K562 (cell line): ENCODE data around the gene SNAI1. TPM values are rescaled to one million over a fixed set of nuclear protein-coding genes. Genes with fewer than 3 reads are reported as not detected.
A peak's percentile ranks its signal among the peaks of the same experiment; 100 is the strongest.

Experiments used
- BDP1 ChIP-seq: IDR thresholded peaks from 3 replicates; pipeline ENCODE4 v1.6.1; 2011; ENCODE audit not compliant: insufficient read length, insufficient read depth
- CHCHD3 ChIP-seq: fragments of 250-450 bp; sonication (Bioruptor Pico); IDR thresholded peaks from 2 replicates; pipeline ENCODE4 v2.1.2; 2022; ENCODE audit warnings: mild to moderate bottlenecking
- EWSR1 ChIP-seq: fragments of 450-650 bp; IDR thresholded peaks from 2 replicates; pipeline ENCODE4 v1.6.1; 2018; ENCODE audit warnings: borderline replicate concordance, mild to moderate bottlenecking, low read depth, moderate library complexity; ENCODE audit not compliant: partially characterized antibody
- MEIS2 ChIP-seq: fragments of 450-650 bp; IDR thresholded peaks from 2 replicates; pipeline ENCODE4 v1.6.1; 2014; ENCODE audit warnings: mild to moderate bottlenecking; ENCODE audit not compliant: partially characterized antibody
- NFATC3 ChIP-seq: fragments of 450-650 bp; IDR thresholded peaks from 2 replicates; pipeline ENCODE4 v1.6.1; 2017; ENCODE audit warnings: mild to moderate bottlenecking
- POLR2AphosphoS2 ChIP-seq: IDR thresholded peaks from 2 replicates; pipeline ENCODE4 v1.6.1; 2012; ENCODE audit warnings: low read length, improper control_type of control experiment
- U2AF1 ChIP-seq: fragments of 200-400 bp; formaldehyde crosslinking; optimal IDR thresholded peaks from 2 replicates; pipeline ENCODE3; 2017; ENCODE audit warnings: mild to moderate bottlenecking, low read depth, low read length, moderate library complexity
- ZNF12 ChIP-seq: sonication (generic); formaldehyde crosslinking; IDR thresholded peaks from 2 replicates; pipeline ENCODE4 v1.4.0; 2020; ENCODE audit warnings: mild to moderate bottlenecking, missing genetic modification reagents
- ZNF778 ChIP-seq: fragments of 450-650 bp; formaldehyde crosslinking; IDR thresholded peaks from 2 replicates; pipeline ENCODE4 v1.4.0; 2020; ENCODE audit warnings: mild to moderate bottlenecking, moderate library complexity
- polyA plus RNA-seq, 8 experiments: library from polyadenylated mRNA; depleted of rRNA in 4 of 8; stranded (reverse) in 5 of 8; unstranded in 3 of 8; fragments of >200 nt; fragmentation: Nextera tagmentation in 2 of 8; fragmentation: Illumina TruSeq in 1 of 8; extraction: Ambion mirVana in 2 of 8; extraction: Trizol in 1 of 8; gene quantifications; 2 replicates each; pipeline versions ENCODE4 v1.2.1 to v1.2.3, GENCODE V29; 2011 to 2014; ENCODE audit warnings: inconsistent platforms in 1 of 8, missing spikeins in 1 of 8
- total RNA-seq, 7 experiments: library from RNA; depleted of rRNA in 6 of 7; stranded (reverse); fragments of >200 nt in 6 of 7; fragmentation: Illumina TruSeq in 2 of 7; extraction: Trizol in 2 of 7; gene quantifications; 2 replicates each; pipeline versions ENCODE4 v1.2.1 to v1.2.3, GENCODE V29; 2011 to 2021; ENCODE audit warnings: low replicate concordance in 1 of 7
- TF ChIP-seq, protein P1 (sequence below), 2 experiments: IDR thresholded peaks; 2 replicates each; pipeline ENCODE4 v1.6.1; 2011; ENCODE audit warnings: borderline replicate concordance in 1 of 2, control low read depth in 1 of 2, low read depth in 1 of 2, low read length in 1 of 2, mild to moderate bottlenecking in 1 of 2, mixed read lengths in 1 of 2, moderate library complexity in 1 of 2; ENCODE audit not compliant: insufficient read depth in 1 of 2, insufficient read length in 1 of 2, poor library complexity in 1 of 2, severe bottlenecking in 1 of 2; ENCODE audit errors: extremely low read depth in 1 of 2
- TF ChIP-seq, protein P2 (sequence below): fragments of 250-450 bp; sonication (Bioruptor Pico); IDR thresholded peaks from 2 replicates; pipeline ENCODE4 v1.4.0; 2020
- TF ChIP-seq, protein P3 (sequence below): fragments of 450-650 bp; IDR thresholded peaks from 2 replicates; pipeline ENCODE4 v1.6.1; 2017; ENCODE audit warnings: antibody characterized with exemption
- TF ChIP-seq, protein P4 (sequence below): fragments of 450-650 bp; IDR thresholded peaks from 2 replicates; pipeline ENCODE4 v1.6.1; 2016; ENCODE audit warnings: antibody characterized with exemption
- TF ChIP-seq, protein P5 (sequence below): fragments of 450-650 bp; IDR thresholded peaks from 2 replicates; pipeline ENCODE4 v1.6.1; 2016; ENCODE audit warnings: borderline replicate concordance

SNAI1 gene
- total and polyA plus RNA-seq, 9 of the 15 experiments (the other 6 are each of a cell fraction or from before 2014, with no cell fraction given) = 0.32 to 11.6 (median 2.0) TPM

DNA sequence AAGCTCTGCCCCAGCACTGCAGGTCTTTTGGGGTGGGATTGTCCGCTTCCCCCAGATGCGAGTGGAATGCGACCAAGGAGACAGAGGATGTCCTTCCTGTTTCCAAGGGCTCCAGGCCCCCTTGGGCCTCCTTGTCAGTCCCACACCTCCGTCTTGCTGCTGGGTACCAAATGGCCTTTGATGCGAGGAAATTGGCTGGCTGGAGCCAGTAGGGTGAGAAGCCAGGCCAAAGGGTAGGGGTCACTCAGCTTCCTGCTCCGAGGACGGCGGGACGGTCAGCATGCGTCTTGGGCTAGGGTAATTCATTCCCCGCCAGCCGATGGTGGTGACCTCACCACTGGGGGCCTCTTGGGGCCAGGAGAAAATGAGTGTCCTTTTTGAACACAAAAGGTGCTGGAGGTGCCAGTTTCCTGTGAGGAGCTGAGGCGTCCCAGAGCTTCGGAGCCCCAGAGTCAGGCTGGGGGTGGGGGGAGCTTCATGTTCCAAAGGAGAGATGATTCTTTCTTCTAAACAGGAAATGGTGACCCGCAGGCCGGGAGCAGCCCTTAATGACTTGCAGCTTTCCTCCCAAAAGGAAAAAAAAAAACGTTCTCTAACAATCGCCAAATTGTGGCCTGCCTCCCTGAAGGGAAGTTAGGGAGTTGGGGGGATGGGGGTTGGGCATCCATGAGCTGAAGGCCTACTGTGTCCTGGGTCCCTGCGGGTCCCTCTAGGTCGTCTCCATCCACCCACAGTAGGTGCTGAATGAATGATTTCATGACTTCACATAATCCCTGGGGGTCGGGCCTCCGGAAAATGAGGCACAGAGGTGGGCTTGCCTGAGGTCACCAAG, 6.7 kb downstream of the SNAI1 start (continued):
- TF ChIP-seq, protein P1, sequence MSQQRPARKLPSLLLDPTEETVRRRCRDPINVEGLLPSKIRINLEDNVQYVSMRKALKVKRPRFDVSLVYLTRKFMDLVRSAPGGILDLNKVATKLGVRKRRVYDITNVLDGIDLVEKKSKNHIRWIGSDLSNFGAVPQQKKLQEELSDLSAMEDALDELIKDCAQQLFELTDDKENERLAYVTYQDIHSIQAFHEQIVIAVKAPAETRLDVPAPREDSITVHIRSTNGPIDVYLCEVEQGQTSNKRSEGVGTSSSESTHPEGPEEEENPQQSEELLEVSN (IDR thresholded peaks at IDR 0.05; ENCODE audit: borderline replicate concordance in 1 of 2, extremely low read depth in 1 of 2, insufficient read depth in 1 of 2, insufficient read length in 1 of 2, low read depth in 1 of 2, low read length in 1 of 2, poor library complexity in 1 of 2, severe bottlenecking in 1 of 2) = peak in 1 of 2 experiments; percentile 74
- no peak for TF ChIP-seq BDP1
- TF ChIP-seq MEIS2 = no peak
- TF ChIP-seq, protein P2, sequence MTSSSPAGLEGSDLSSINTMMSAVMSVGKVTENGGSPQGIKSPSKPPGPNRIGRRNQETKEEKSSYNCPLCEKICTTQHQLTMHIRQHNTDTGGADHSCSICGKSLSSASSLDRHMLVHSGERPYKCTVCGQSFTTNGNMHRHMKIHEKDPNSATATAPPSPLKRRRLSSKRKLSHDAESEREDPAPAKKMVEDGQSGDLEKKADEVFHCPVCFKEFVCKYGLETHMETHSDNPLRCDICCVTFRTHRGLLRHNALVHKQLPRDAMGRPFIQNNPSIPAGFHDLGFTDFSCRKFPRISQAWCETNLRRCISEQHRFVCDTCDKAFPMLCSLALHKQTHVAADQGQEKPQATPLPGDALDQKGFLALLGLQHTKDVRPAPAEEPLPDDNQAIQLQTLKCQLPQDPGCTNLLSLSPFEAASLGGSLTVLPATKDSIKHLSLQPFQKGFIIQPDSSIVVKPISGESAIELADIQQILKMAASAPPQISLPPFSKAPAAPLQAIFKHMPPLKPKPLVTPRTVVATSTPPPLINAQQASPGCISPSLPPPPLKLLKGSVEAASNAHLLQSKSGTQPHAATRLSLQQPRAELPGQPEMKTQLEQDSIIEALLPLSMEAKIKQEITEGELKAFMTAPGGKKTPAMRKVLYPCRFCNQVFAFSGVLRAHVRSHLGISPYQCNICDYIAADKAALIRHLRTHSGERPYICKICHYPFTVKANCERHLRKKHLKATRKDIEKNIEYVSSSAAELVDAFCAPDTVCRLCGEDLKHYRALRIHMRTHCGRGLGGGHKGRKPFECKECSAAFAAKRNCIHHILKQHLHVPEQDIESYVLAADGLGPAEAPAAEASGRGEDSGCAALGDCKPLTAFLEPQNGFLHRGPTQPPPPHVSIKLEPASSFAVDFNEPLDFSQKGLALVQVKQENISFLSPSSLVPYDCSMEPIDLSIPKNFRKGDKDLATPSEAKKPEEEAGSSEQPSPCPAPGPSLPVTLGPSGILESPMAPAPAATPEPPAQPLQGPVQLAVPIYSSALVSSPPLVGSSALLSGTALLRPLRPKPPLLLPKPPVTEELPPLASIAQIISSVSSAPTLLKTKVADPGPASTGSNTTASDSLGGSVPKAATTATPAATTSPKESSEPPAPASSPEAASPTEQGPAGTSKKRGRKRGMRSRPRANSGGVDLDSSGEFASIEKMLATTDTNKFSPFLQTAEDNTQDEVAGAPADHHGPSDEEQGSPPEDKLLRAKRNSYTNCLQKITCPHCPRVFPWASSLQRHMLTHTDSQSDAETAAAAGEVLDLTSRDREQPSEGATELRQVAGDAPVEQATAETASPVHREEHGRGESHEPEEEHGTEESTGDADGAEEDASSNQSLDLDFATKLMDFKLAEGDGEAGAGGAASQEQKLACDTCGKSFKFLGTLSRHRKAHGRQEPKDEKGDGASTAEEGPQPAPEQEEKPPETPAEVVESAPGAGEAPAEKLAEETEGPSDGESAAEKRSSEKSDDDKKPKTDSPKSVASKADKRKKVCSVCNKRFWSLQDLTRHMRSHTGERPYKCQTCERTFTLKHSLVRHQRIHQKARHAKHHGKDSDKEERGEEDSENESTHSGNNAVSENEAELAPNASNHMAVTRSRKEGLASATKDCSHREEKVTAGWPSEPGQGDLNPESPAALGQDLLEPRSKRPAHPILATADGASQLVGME (CRISPR knock-in tag) = no peak
- no peak for TF ChIP-seq NFATC3
- no peak for TF ChIP-seq ZNF778 (CRISPR knock-in tag)
- TF ChIP-seq, protein P3, sequence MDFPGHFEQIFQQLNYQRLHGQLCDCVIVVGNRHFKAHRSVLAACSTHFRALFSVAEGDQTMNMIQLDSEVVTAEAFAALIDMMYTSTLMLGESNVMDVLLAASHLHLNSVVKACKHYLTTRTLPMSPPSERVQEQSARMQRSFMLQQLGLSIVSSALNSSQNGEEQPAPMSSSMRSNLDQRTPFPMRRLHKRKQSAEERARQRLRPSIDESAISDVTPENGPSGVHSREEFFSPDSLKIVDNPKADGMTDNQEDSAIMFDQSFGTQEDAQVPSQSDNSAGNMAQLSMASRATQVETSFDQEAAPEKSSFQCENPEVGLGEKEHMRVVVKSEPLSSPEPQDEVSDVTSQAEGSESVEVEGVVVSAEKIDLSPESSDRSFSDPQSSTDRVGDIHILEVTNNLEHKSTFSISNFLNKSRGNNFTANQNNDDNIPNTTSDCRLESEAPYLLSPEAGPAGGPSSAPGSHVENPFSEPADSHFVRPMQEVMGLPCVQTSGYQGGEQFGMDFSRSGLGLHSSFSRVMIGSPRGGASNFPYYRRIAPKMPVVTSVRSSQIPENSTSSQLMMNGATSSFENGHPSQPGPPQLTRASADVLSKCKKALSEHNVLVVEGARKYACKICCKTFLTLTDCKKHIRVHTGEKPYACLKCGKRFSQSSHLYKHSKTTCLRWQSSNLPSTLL = no peak
- TF ChIP-seq U2AF1 = no peak
- no peak for TF ChIP-seq POLR2AphosphoS2
- no peak for TF ChIP-seq EWSR1
- TF ChIP-seq, protein P4, sequence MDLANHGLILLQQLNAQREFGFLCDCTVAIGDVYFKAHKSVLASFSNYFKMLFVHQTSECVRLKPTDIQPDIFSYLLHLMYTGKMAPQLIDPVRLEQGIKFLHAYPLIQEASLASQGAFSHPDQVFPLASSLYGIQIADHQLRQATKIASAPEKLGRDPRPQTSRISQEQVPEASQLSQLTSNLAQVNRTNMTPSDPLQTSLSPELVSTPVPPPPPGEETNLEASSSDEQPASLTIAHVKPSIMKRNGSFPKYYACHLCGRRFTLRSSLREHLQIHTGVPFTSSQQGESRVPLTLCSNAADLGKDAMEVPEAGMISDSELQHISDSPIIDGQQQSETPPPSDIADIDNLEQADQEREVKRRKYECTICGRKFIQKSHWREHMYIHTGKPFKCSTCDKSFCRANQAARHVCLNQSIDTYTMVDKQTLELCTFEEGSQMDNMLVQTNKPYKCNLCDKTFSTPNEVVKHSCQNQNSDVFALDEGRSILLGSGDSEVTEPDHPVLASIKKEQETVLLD = no peak
- TF ChIP-seq, protein P5, sequence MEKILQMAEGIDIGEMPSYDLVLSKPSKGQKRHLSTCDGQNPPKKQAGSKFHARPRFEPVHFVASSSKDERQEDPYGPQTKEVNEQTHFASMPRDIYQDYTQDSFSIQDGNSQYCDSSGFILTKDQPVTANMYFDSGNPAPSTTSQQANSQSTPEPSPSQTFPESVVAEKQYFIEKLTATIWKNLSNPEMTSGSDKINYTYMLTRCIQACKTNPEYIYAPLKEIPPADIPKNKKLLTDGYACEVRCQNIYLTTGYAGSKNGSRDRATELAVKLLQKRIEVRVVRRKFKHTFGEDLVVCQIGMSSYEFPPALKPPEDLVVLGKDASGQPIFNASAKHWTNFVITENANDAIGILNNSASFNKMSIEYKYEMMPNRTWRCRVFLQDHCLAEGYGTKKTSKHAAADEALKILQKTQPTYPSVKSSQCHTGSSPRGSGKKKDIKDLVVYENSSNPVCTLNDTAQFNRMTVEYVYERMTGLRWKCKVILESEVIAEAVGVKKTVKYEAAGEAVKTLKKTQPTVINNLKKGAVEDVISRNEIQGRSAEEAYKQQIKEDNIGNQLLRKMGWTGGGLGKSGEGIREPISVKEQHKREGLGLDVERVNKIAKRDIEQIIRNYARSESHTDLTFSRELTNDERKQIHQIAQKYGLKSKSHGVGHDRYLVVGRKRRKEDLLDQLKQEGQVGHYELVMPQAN = no peak
- TF ChIP-seq ZNF12 (CRISPR knock-in tag) = no peak
- TF ChIP-seq CHCHD3 (CRISPR knock-in tag) = no peak
